GM12874 (cell line): ENCODE results near the gene ALDH1L1.

Experiments
- TF ChIP-seq, protein P1 (sequence below): IDR thresholded peaks from 2 replicates; pipeline ENCODE4 v1.5.1; 2011; ENCODE audit warnings: low read depth, mild to moderate bottlenecking, control low read depth, low read length, moderate library complexity; ENCODE audit not compliant: insufficient read depth

The ALDH1L1 gene

DNA sequence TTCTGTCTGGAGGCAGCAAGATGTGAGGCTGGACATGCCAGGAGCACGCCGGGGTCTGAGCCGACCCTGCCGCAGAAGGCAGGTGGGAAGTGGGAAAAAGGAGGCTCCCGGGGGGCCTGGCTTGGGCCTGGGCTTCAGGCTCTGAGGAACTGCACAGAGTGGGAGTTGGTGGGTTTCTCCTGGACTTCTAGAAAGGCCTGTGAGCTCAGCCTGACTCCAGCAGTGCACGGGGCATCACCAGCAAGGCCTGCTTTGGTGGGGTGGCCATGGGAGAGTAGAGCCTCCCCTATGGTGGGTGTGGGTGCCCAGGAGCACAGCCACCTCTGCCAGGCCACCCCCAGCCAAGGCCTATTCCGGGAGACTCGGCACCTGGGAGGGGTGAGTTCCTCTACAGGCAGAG lies 78.4 kb downstream of the ALDH1L1 start:
- TF ChIP-seq, protein P1, sequence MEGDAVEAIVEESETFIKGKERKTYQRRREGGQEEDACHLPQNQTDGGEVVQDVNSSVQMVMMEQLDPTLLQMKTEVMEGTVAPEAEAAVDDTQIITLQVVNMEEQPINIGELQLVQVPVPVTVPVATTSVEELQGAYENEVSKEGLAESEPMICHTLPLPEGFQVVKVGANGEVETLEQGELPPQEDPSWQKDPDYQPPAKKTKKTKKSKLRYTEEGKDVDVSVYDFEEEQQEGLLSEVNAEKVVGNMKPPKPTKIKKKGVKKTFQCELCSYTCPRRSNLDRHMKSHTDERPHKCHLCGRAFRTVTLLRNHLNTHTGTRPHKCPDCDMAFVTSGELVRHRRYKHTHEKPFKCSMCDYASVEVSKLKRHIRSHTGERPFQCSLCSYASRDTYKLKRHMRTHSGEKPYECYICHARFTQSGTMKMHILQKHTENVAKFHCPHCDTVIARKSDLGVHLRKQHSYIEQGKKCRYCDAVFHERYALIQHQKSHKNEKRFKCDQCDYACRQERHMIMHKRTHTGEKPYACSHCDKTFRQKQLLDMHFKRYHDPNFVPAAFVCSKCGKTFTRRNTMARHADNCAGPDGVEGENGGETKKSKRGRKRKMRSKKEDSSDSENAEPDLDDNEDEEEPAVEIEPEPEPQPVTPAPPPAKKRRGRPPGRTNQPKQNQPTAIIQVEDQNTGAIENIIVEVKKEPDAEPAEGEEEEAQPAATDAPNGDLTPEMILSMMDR: no peak

DNA sequence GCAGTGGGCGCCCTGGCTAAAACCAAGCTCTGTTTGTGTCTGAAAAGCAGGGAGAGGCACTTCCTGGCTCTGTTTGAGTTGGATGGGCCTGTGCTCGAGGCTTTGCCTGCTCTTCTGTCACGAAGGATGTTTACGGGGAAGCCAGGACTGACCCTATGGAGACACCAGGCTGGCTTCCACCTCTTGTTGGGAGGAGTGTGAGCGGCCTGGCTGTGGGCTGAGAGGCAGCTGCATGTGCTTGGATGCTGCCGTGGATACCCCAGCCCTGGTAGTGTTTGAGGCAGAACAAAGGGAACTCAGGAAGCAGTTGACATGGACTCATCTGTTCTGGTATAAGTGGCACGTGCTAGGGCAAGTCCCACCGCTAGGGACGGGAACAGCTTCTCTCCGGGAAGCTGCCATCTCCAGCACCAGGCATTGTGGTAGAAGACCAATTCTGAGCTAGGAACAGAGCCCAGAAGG lies 78.8 kb downstream of the ALDH1L1 start:
- TF ChIP-seq, protein P1: no peak

DNA sequence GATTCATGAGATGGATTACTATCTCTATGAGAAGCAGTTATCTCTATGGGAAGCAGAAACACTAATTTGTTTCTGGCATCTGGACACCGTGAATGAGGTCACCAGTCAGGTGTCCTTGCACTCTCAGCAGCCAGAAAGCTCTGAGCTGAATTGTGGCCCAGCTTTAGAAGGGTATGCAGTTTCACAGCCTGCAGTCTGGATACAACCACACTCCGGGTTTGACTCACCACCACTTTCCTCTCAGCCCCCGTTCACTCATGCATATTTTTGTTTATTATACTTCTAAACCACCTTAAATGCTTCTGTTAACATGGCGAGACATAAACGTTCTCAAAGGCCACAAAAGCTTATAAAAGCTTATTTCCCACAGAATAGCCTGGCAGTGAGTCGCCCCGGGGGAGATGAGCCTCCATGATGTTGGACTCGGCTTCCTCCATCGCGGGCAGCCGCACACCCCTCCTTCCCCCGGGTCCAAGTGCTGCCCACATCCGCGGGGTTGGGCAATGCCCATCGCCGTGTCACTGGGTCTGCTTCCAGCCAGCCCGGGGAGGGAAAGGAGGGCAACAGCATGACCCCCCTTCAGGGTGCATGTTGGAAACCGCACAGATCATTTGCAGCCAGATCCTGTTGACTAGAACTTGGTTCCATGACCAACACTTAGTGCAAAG lies 79.6 kb downstream of the ALDH1L1 start:
- TF ChIP-seq, protein P1: no peak

DNA sequence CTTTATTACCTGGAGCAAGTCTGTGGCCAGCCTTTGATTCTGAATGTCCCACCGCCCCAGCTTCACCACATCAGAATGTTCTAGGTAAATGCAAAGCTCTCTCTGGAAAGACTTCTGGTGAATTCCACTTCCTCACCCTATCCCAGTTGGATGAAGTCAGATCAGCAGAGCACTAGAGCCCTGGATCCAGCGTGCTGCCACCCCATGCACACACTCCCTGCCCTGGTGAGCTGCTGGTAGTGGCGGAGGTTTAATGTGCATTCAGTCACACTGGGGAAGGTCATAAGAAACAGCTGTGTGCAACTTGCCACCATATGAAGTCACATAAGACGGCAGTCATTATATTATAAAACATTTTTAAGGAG lies 80.1 kb downstream of the ALDH1L1 start:
- TF ChIP-seq, protein P1: no peak

- TF ChIP-seq, protein P1: no peak
These were observed 82.0 kb downstream of the ALDH1L1 start for GRCh38 chr3:126098391-126098858.

DNA sequence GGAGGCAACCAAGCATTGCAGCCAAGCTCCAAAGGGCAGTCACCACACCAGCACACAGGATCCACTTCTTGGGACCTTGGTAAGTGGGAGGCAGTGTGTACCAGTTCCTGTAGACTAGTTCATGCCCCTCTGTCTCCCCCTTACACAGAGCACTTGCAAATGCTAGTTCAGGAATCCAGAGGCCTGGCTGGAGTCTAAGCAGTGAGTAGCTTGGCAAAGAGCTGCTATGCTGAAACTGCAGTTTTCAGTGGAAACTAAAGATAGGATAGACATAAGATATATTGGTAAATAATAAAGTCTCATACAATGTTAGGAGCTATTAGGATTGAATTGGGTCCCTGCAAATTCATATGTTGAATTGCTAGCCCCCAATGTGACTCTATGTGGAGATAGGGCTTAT lies 82.6 kb downstream of the ALDH1L1 start:
- TF ChIP-seq, protein P1: no peak

DNA sequence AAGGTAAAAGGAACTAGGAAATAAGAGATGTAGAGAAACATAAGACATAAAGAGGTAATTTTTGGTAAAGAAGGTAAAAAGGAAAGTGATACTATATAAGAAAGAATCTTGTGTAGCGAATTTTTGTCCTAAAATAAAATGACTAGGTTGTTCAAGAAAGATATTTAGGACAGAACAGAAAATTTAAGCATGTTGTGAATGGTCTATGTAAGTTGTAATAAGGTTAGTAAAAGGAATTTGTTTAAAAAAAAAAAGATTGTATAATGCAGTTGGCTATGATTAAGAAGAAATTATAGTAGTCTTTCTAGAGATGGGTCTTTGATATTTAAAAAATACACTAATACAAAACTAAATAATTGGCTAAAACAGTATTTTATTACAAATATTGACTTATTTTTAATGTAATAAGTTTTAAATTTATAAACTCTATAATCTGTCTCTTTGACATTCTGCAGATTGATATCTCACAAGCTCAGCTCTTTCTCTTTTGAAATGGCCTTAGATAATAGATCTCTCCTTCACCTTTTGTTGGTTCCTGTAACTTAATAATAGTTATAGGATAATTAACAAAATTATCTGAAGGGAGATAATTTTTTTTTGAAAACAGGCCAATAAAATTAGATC lies 92.7 kb downstream of the ALDH1L1 start:
- TF ChIP-seq, protein P1: no peak
